K562 (cell line): ENCODE measurements around the gene LCP2. TPM values are rescaled to one million over a fixed set of nuclear protein-coding genes. Genes with fewer than 3 reads are reported as not detected.

ENCODE experiments used
- ATAC-seq: fragments of 200-7000 bp; cut with Tn5 transposase; 3 replicates; pipeline ENCODE4 v1.9.1; 2020; ENCODE audit warnings: moderate library complexity
- BruUV-seq: library from RNA; stranded (reverse); fragments of 400-500 nt; replicated peaks from 2 replicates; lab custom pipeline; 2021; lab: Mats Ljungman, UMichigan
- CTCF ChIA-PET: fragments of 300-600 bp; formaldehyde crosslinking; extraction: SDS; loops from one replicate; lab custom pipeline; 2021; ENCODE audit warnings: low intra/inter-chr PET ratio; lab: Yijun Ruan, JAX
- POLR2A ChIA-PET: fragments of 300-600, 350-650 bp; sonication (Branson Sonifier 250); formaldehyde crosslinking; extraction: SDS; loops from one replicate; lab custom pipeline; 2021; ENCODE audit warnings: antibody characterized with exemption, inconsistent platforms; lab: Yijun Ruan, JAX
- DNase-seq, 4 experiments: peaks; one replicate each; pipeline versions ENCODE4 v3.0.0 to v3.0.0-alpha.2; 2011 to 2018; ENCODE audit warnings: low spot score in 3 of 4, mixed read lengths in 3 of 4; ENCODE audit errors: extremely low read depth in 1 of 4
- FAIRE-seq: peaks from 2 replicates; lab custom pipeline; 2011; peaks lifted over from hg19 to GRCh38; lab: Jason Lieb, UNC
- H2AFZ ChIP-seq: 2 replicates; pipeline ENCODE4 v1.6.0; 2011; ENCODE audit warnings: low read depth, low read length, control low read depth, inconsistent platforms
- H3K27ac ChIP-seq: fragments of 200-600 bp; 3 replicates; pipeline ENCODE4 v1.8.0; 2011; ENCODE audit warnings: low read depth, mild to moderate bottlenecking, control low read depth, inconsistent platforms, low read length, moderate library complexity, mixed read lengths; ENCODE audit errors: extremely low read depth
- H3K27me3 ChIP-seq, 2 experiments: fragments of 300-600 bp in 1 of 2; 2 replicates in 1 of 2; 3 replicates in 1 of 2; pipeline versions ENCODE4 v1.6.0 to v1.8.0; 2011; ENCODE audit warnings: inconsistent platforms in 2 of 2, low read length in 2 of 2, mild to moderate bottlenecking in 1 of 2, mixed read lengths in 1 of 2, moderate library complexity in 1 of 2; ENCODE audit not compliant: control insufficient read depth in 2 of 2, insufficient read depth in 2 of 2
- H3K36me3 ChIP-seq: fragments of 300-600 bp; 3 replicates; pipeline ENCODE4 v1.8.0; 2011; ENCODE audit warnings: mild to moderate bottlenecking, low read length, inconsistent platforms; ENCODE audit not compliant: control insufficient read depth, insufficient read depth
- H3K4me1 ChIP-seq, 2 experiments: fragments of 200-600 bp in 1 of 2; replicated peaks in 1 of 2; 2 replicates in 1 of 2; 3 replicates in 1 of 2; pipeline versions ENCODE4 v1.5.1 to v1.8.0; 2011; ENCODE audit warnings: inconsistent platforms in 2 of 2, low read length in 2 of 2, mild to moderate bottlenecking in 1 of 2, mixed read lengths in 1 of 2, moderate library complexity in 1 of 2; ENCODE audit not compliant: control insufficient read depth in 2 of 2, insufficient read depth in 2 of 2
- H3K4me2 ChIP-seq: 2 replicates; pipeline ENCODE4 v1.6.1; 2011; ENCODE audit warnings: low read length, control low read depth, inconsistent platforms, mixed read lengths; ENCODE audit not compliant: insufficient read depth
- H3K4me3 ChIP-seq: fragments of 200-600 bp; sonication (generic), shearing (Covaris generic); 2 replicates; pipeline ENCODE4 v1.5.1; 2016; ENCODE audit warnings: control low read depth, inconsistent platforms
- H3K79me2 ChIP-seq: fragments of 200-600 bp; 3 replicates; pipeline ENCODE4 v1.8.0; 2011; ENCODE audit warnings: low read length, inconsistent platforms; ENCODE audit not compliant: control insufficient read depth, insufficient read depth
- H3K9ac ChIP-seq, 2 experiments: 2 replicates each; pipeline versions ENCODE4 v1.6.0 to v1.6.1; 2011; ENCODE audit warnings: low read depth in 2 of 2, low read length in 2 of 2, control low read depth in 1 of 2, inconsistent platforms in 1 of 2, mild to moderate bottlenecking in 1 of 2, mixed read lengths in 1 of 2; ENCODE audit not compliant: insufficient read depth in 1 of 2
- H3K9me1 ChIP-seq: one replicate; pipeline ENCODE4 v1.6.0; 2011; ENCODE audit warnings: inconsistent platforms, mild to moderate bottlenecking, low read length, moderate library complexity; ENCODE audit not compliant: control insufficient read depth, insufficient read depth
- H3K9me3 ChIP-seq: replicated peaks from 2 replicates; pipeline ENCODE4 v1.5.1; 2011; ENCODE audit warnings: low read depth, low read length, inconsistent platforms; ENCODE audit not compliant: control insufficient read depth, insufficient read depth
- H4K20me1 ChIP-seq: replicated peaks from 2 replicates; pipeline ENCODE4 v1.6.1; 2011; ENCODE audit warnings: low read length, inconsistent platforms, mixed read lengths; ENCODE audit not compliant: control insufficient read depth, insufficient read depth
- CHD1 ChIP-seq: fragments of 200-600 bp; sonication (generic); IDR thresholded peaks from one replicate; pipeline ENCODE4 v1.6.1; 2012; ENCODE audit warnings: mild to moderate bottlenecking, moderate library complexity, low read length, inconsistent platforms
- NBN ChIP-seq: fragments of 450-650 bp; IDR thresholded peaks from 2 replicates; pipeline ENCODE4 v1.6.1; 2016; ENCODE audit warnings: low read depth, mild to moderate bottlenecking
- ZNF121 ChIP-seq: sonication (generic); formaldehyde crosslinking; conservative IDR thresholded peaks from 2 replicates; pipeline ENCODE4 v1.8.0; 2022; ENCODE audit warnings: missing genetic modification reagents
- WGBS: fragments of 100-300 bp; shearing (Covaris generic); methylation state at CpG from one replicate; pipeline ENCODE4 v1.1.6; 2016; ENCODE audit warnings: low coverage, mixed read lengths; ENCODE audit not compliant: insufficient coverage; ENCODE audit errors: missing lambda C conversion rate; 5-methylcytosine and 5-hydroxymethylcytosine counted together
- in situ Hi-C: fragments of 300-500 bp; cut with MboI; formaldehyde crosslinking; loops from 4 replicates; pipeline ENCODE4 v1.15.0; 2018; ENCODE audit warnings: inconsistent platforms, mixed read lengths
- intact Hi-C: fragments of 100-400 bp; cut with micrococcal nuclease; formaldehyde crosslinking; loops from 2 replicates; pipeline ENCODE4 v1.14.2; 2022
- polyA plus RNA-seq, 8 experiments: library from polyadenylated mRNA; depleted of rRNA in 4 of 8; stranded (reverse) in 5 of 8; unstranded in 3 of 8; fragments of >200 nt; fragmentation: Nextera tagmentation in 2 of 8; fragmentation: Illumina TruSeq in 1 of 8; extraction: Ambion mirVana in 2 of 8; extraction: Trizol in 1 of 8; gene quantifications; 2 replicates each; pipeline versions ENCODE4 v1.2.1 to v1.2.3, GENCODE V29; 2011 to 2014; ENCODE audit warnings: inconsistent platforms in 1 of 8, missing spikeins in 1 of 8
- total RNA-seq, 7 experiments: library from RNA; depleted of rRNA in 6 of 7; stranded (reverse); fragments of >200 nt in 6 of 7; fragmentation: Illumina TruSeq in 2 of 7; extraction: Trizol in 2 of 7; gene quantifications; 2 replicates each; pipeline versions ENCODE4 v1.2.1 to v1.2.3, GENCODE V29; 2011 to 2021; ENCODE audit warnings: low replicate concordance in 1 of 7
- TF ChIP-seq, protein P1 (sequence below): fragments of 450-650 bp; IDR thresholded peaks from 2 replicates; pipeline ENCODE4 v1.6.1; 2016

The LCP2 gene
- total and polyA plus RNA-seq, 9 of the 15 experiments (the other 6 are each of a cell fraction or from before 2014, with no cell fraction given) = 4.0 to 31.3 (median 14.6) TPM

DNA sequence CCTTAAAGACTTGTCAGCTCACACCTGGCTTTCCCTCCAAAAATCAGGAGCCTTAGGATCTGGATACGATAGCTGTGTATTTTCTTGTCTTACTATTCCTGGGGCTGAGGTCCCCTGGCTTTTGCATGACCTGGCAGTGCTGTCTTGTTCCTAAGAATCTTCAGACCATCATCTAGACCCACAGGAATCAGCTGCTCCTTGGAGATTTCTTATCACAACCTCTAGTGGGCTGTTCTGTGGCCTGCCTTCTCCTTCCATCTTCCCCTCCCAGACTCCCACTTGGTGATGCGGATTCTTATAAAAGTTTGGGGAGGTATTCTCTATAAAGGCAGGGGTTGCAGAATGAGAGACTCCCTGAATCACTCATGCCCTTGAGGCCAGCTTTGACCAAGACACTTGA is 21.4 kb downstream of the LCP2 start:
- no TSS peak for BruUV-seq
- FAIRE-seq (no peak), DNase-seq (no peak), ATAC-seq (no peak)
- H3K36me3 ChIP-seq = peaks cover 9% of the 10 kb centered on the region; the same call in 2 of the 3 replicates
- no peak overlapping the region for H2AFZ ChIP-seq
- no peaks in the 10 kb centered on the region for H3K9me3 ChIP-seq
- no peaks in the 10 kb centered on the region for H3K27me3 ChIP-seq
- no peaks in the 10 kb centered on the region; the same call in 1 of the 2 replicates for H4K20me1 ChIP-seq
- TF ChIP-seq NBN = no peak
- no peak for TF ChIP-seq ZNF121 (CRISPR knock-in tag)
- no peak for TF ChIP-seq CHD1
- TF ChIP-seq, protein P1, sequence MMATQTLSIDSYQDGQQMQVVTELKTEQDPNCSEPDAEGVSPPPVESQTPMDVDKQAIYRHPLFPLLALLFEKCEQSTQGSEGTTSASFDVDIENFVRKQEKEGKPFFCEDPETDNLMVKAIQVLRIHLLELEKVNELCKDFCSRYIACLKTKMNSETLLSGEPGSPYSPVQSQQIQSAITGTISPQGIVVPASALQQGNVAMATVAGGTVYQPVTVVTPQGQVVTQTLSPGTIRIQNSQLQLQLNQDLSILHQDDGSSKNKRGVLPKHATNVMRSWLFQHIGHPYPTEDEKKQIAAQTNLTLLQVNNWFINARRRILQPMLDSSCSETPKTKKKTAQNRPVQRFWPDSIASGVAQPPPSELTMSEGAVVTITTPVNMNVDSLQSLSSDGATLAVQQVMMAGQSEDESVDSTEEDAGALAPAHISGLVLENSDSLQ = no peak
- H3K4me3 ChIP-seq = no peak overlapping the region
- in situ Hi-C loops = no loop called here
- intact Hi-C loops = no loop called here
- POLR2A ChIA-PET = interaction anchor here (0.6 to 1.3 kb wide), 4 partner anchors 16 to 220 kb away, joined by 3 to 4 read pairs (median 3); partner anchors contain the start of gene LCP2
- CTCF ChIA-PET = no interaction called here
- no peak overlapping the region for H3K9ac ChIP-seq
- 40% methylated on average over 2 of the region's 2 CpGs for WGBS
- H3K9me1 ChIP-seq = no peaks in the 10 kb centered on the region
- no peaks in the 10 kb centered on the region for H3K79me2 ChIP-seq
- peaks cover 8 to 38% of the 10 kb centered on the region in 2 experiments for H3K4me1 ChIP-seq
- no peak overlapping the region for H3K4me2 ChIP-seq
- H3K27ac ChIP-seq = no peak overlapping the region
